NCI-H82 treated with DMSO at 0.1 percent for 48 hours (cell line): ENCODE results near the gene NRG2.

Experiments
- DNase-seq: peaks from one replicate; lab custom pipeline; 2025; ENCODE audit not compliant: unreplicated experiment; lab: John Stamatoyannopoulos, UW

Gene NRG2

DNA sequence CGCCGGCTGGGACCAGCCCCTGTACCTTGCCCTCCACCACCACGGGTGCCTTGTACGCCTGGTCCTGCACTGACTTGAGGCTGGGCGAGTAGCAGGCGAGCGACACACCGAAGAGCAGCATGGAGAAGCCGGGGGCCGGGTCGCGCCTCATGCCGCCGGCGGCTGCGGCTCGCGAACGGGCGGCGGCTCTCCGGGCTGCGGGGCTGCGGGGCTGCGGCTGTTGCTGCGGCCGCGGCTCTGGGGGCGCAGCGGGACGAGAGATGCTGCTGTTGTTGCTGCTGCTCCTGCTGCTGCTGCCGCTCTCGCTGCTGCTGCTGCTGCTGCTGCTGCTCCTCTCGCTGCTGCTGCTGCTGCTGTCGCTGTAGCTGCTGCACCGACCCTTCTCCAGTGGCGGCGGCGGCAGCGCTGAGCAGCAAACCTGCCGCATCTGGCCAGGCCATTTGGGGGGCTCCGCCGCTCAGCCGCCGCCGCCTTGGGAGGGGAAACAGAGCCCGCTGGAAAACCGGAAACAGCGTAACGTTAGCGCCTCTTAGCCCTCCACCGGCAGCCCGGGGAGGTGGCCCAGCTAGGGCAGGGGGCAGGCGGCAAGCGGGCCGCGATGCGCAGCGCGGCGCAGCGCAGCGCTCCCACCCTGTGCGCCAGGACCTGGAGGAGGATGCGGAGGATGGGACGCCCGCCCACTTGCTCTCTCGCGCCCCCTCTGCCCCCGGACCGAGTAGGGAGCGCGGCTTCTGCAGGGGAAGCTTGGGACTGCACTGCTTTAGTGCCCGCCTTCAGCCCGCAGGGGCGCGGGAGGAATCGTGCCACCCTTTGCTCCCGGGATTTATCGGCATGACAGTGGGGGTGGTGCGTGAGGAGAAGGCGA lies at the start of gene NRG2:
Gene NRG2, minus strand, starts transcription at position 657 of the 865 bp plus-strand sequence.
- DNase-seq = peak; percentile 47

DNA sequence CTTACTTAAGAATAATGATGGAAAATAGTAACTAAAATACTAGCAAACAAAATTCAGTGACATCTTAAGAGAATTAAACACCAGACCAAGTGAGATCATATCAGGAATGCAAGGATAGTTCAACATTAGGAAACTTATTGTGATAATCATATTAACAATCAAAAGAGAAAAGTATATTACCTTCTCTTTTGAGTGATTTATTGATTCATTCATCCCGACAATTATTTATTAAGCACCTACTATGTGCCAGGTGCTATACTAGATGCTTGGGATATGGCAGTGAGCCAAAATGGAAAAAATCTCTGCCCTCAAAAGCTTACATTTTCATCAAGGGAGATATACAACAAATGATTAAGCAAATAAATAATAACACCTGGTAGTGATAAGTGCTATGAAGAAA lies 47.2 kb upstream of the NRG2 start:
- DNase-seq = no peak

DNA sequence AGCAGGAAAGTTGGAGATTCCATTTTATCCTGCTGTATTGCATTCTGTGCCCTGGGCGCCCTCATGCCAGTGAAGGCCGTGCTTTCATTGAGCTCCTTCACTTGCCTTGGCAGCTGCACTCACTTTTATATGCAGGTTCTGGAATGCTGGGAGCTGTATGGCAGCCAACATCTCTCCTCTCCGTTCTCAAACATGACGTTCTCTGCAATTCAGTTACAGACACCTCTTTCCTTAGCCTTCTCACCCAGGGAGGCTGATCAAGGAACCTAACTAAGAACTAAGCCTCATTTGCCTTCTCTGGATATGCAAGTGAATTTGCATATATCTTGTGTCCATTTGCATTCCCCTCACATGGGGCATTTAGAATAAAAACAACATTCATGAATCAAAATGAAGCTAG lies 41.4 kb upstream of the NRG2 start:
- no peak for DNase-seq

GRCh38 chr5:140083650-140084049 lies 40.6 kb upstream of the NRG2 start:
- DNase-seq = no peak

- no peak for DNase-seq
Measured at GRCh38 chr5:140083120-140083519, 40.0 kb upstream of the NRG2 start.

- no peak for DNase-seq
Measured at GRCh38 chr5:140076788-140077187, 33.7 kb upstream of the NRG2 start.

- no peak for DNase-seq
Measured at GRCh38 chr5:140076142-140076541, 33.0 kb upstream of the NRG2 start.

DNA sequence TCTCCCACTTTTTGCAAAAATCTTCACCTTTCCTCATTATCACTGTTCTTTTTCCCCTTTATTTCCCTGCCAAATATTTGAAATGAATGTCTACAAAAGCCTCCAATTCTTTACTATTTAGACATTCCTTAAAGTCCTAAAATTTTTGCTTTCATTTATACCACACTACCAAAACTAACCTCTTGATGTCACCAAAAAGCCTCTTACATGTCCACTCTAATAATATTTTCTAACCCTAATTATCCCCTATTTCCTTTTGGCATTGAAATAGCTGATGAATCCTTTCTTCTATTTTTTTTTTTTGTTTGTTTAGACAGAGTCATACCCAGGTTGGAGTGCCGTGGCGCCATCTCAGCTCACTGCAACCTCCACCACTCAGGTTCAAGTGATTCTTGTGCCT lies 32.3 kb upstream of the NRG2 start:
- no peak for DNase-seq

- DNase-seq = no peak
Measured at GRCh38 chr5:140073296-140073695, 30.2 kb upstream of the NRG2 start.

DNA sequence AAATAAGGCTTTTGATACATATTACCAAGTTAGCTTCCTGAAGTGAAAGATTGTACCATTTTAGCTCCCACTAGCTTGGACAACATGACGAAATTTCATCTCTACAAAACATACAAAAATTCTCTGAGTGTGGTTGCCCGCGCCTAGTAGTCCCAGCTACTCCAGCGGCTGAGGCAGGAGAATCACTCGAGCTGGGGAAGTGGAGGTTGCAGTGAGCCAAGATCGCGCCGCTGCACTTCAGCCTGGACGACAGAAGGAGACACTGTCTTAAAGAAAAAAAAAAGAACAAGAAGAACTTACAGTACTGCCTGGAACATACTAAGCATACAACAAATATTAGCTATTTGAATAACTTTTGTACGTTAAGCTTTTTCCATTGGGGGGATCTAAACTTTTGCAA lies 29.7 kb upstream of the NRG2 start:
- DNase-seq = no peak

GRCh38 chr5:140060816-140061215 lies 17.7 kb upstream of the NRG2 start:
- no peak for DNase-seq

DNA sequence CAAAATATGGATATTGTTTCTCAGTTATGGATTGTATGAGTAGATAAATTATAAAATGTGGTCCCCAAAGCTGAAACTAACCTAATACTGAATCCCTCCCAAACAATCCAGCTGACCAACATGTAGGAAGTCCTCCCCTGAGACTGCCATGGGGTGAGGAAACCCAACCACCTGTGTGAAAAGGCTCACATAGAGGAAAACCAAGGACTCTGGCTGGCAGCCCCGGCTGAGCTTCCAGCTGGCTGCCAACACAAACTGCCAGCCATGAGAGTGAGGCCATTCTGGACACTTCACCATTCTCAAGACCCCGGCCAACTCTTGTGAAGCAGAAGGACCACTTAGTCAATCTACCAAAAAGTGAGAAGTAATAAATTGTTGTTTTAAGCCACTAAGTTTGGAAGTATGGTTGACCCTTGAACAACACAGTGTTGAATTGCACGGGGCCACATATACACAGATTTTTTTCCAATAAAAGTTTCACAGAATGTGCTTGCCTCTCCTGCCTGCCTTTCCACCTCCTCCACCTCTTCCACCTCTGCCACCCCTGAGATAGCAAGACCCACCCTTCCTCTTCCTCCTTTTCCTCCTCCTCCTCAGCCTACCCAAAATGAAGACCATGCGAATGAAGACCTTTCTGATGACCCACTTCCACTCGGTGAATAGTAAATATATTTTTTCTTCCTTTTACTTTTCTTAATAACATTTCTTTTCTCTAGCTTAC lies 15.3 kb upstream of the NRG2 start:
- no peak for DNase-seq

DNA sequence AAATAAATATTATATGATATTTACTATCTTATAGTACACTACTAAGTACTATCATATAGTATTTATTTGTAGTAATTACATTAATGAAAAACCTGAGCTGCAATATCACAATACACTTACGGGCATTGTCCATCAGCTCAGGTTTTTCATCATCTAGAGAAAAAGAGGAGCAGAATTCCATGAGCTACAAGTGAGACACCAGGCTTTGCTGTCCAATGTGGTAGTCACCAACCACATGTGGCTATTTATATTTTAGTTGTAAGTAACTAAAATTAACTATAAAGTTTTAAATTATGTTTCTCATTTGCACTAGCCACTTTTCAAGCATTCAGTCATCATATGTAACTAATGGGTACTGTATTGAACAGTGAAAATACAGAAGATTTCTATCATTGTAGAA lies 13.8 kb upstream of the NRG2 start:
- no peak for DNase-seq

DNA sequence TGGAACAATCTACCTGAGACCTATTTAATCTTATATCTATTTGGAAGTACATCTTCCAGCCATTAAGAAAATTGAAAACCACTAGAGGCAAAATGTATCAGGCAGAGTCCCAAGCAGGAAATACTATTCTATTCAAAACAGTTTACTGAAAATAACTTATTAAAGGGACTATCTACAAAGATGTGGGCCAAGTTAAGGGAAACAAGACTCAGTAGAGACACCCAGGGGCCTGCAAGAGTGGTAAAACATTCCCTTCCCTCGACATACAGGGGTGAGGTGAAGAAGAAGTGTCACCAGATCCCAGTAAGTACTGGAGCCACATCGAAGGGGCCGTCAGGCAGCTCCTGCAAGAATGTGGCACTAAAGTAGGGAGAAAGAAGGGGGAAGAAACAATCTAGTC lies 12.1 kb upstream of the NRG2 start:
- DNase-seq = peak; percentile 24

GRCh38 chr5:140054086-140054689 lies 11.1 kb upstream of the NRG2 start:
- no peak for DNase-seq

DNA sequence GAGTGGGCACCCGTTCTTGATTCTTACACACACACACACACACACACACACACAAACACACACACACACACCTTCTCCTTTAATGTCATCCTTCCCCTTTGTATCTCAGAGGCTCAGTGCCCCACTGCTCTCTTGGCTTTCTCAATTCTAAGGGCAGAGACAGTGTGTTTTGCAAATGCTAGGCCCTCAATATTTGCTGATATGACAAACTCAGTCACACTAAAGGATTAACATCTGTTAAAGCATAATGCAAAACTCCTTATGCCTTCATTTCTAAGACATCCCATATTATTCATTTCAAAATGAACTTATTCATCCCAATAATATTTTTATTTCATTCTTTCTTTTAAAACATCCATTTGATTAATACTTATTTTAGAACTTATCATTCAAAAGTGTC lies 8.9 kb upstream of the NRG2 start:
- no peak for DNase-seq

DNA sequence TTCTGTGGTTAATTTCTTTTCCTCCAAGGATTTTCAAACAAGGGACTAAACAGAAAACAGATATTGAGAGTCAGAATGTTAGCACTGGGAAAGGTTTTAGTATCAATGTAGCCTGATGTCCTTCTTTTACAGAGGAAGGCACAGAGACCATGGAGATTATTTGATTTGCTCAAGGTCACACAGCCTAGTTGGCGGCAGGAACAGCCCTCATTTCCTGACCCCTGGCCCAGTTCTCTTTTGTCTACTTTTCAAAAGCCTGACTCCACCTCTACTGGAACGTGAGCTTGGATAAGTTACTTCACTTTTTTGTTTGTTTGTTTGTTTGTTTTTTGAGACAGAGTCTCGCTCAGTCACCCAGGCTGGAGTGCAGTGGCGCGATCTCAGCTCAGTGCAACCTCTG lies 6.6 kb upstream of the NRG2 start:
- no peak for DNase-seq

GRCh38 chr5:140049205-140049604 lies 6.1 kb upstream of the NRG2 start:
- DNase-seq = no peak

DNA sequence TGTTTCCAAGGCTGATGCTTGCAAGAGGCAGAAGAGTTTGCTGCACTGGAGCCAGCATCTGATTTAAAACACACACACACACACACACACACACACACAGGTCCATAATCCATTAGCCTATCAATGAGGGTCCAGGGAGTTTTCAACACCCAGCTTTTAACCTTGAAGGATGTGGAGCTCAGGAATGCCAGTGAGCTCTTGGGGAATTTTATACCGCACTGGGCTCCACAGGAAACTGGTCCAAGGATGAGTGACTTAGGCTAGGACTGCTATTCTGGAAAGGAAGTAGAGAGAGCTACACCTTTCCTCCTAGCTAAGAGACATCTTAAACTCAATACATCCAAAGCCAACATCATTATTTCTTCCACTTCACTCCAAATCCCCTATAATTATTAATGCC lies 942 bp upstream of the NRG2 start:
- no peak for DNase-seq

GRCh38 chr5:140043508-140043872 lies 391 bp upstream of the NRG2 start:
- DNase-seq = peak; percentile 47

DNA sequence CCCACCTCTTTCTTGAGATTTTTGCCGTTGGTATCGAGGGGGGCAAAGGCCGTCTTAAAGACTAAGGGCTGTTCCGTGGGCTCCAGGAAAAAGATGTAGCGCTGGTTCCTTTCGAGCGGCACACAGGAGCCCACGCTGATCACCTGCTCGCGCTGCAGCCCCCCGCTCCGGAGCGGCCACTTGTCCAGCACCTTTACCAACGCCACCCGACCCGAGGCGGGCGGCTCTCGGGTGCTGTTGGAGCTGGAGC lies 781 bp downstream of the NRG2 start:
- no peak for DNase-seq
